NCI-H2196 (cell line): ENCODE measurements around the gene AFAP1.
A peak's percentile ranks its signal among the peaks of the same experiment; 100 is the strongest.

ENCODE experiments used
- DNase-seq: peaks from one replicate; lab custom pipeline; 2025; ENCODE audit not compliant: unreplicated experiment; lab: John Stamatoyannopoulos, UW

AFAP1 gene

DNA sequence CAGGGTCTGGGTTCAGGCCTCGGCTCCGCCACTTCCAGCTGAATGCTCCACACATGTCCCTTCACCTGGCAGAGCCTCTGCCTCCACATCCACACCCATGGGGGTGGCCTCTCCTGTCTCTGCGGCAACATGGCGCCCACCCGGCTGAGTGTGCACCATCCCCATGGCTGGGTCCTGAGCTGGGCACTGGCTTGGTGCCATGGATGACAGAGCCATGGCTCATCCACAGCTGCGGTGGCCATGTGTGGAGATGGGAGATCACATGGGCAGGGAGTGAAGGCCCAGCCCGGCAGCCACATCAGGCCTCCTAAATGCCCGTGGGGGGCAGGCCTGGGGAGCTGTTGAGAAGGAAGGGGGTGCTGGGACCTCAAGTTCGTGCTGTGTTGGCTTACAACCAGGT is 213.7 kb downstream of the AFAP1 start:
- DNase-seq = no peak

DNA sequence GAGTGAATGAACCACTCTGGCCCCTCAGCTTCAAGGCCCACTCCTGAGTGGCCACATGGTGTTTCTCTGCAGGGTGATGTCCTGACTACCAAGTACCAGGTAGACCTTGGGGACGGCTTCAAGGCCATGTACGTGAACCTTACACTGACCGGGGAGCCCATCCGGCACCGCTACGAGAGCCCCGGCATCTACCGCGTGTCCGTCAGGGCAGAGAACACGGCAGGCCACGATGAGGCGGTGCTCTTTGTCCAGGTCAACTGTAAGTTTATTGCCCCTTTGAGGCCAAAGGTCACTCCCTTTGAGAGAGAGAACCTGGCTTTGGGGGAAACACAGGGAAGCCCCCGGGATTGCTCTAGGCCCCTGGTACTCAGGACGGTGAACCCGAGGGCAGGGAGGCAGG is 216.0 kb downstream of the AFAP1 start:
- DNase-seq = no peak

DNA sequence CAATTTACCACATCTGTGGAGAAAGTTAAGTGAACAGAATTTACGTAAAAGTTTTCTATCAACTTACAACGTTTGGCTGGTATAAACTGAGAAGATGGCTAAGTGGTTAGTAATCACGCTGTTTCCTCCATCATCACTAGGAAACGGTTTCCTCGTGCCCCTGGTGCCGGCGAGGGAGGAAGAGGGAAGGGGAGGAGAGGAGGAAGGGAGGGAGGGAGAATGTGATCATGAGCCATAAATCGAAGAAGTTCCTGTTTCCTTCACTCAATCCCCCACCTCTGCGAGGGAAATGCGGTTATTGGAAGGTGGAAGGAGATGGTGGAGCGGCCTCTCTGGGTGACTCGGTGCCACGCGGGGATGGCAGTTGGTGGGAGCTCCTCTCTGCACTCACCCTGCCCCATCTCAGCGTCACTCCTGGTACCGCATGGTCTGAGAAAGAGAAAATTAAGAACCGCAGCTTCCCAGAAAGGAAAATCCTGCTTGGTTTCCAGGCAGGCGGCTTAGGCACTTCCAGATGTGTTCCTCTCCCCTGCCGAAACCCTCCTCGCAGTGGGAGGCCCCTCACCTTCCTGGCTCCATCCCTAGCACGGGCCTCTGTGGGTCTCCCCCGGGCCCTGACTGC is 216.8 kb downstream of the AFAP1 start:
- no peak for DNase-seq

DNA sequence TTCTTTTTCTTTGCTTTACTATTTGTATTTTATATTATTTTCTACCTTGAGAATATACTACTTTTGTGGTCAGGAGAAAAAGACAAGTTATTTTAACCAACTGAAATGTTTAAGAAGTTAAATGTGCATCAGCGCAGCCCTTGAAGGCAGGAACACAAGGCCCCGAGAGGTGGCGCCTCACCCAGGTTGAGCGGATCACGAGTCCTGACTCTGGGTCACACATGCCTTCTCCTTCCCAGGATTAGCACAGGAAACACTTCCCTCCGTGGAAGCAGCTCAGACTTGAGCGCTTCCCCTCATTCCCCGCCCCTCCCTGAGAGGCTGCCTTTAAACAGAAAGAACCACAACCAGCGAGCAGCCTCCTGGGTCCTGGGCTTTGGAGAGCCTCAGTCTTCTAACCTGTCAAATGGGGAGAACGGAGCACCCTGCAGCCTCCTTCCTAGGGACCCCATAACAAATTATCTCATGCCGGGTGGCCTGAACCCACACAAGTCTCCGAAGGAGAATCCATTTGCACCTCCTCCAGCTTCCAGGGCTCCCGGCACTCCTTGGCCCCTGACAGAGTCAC is 217.6 kb downstream of the AFAP1 start:
- no peak for DNase-seq

DNA sequence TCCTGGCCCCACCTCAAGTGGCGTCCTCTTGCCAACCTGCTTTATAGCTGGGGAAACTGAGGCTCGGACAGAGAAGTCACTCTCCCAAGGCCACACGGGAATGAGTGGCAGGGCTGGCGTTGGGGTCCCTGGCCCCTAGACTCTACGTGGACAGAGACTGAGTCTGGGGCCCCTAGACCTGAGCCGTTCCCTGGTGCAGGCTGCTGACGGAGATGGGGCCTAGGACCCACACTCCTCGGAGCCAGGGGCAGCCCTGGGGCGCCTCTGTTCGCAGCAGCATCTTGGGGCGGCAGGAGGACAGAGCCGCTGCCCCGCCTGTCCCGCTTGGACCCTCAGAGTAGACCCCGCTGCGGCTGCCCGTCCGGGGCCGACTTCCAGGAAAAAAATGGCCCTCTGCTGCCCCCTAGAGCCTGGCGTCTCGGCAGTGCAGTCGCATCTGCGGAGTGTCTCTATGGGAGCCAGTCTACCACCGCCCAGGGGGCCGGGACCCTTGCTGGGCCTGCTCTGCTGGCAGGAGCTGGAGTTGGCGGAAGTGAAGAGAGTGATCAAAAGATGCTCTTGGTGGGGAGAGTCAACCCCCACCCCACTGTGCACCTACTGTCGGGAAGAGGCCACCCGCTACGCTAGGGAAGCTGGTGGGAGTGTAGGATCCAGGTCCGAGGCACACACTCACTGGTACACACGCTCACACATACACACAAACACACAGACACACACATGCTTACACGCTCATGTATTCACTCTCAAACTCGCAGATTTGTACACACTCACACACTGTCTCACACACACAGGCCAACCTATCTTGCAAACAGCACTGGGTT is 220.1 kb downstream of the AFAP1 start:
- peak; percentile 51 for DNase-seq

DNA sequence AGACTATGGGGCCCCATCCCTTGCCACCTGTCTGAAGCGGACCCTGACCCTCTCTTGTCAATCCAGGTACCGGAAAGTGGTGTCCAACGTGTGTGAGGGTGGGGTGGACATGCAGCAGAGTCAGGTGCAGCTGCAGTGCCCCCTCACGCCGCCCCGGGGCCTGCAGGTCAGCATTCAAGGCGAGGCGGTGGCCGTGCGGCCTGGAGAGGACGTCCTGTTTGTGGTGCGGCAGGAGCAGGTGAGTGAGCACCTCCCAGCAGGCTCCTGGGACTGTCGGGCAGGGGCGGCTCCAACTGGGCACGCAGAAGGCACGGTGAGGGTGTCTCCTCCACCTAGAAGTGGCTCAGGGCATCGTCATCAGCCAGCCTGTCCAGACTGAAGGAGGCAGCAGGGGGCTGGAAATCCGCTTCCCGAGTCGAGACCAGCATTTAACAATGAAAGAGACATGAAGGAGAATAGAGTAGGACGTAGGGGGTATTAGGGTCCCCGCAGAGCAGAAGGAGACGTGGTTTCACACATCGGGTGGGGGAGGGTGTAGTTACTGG is 221.6 kb downstream of the AFAP1 start:
- DNase-seq = no peak

DNA sequence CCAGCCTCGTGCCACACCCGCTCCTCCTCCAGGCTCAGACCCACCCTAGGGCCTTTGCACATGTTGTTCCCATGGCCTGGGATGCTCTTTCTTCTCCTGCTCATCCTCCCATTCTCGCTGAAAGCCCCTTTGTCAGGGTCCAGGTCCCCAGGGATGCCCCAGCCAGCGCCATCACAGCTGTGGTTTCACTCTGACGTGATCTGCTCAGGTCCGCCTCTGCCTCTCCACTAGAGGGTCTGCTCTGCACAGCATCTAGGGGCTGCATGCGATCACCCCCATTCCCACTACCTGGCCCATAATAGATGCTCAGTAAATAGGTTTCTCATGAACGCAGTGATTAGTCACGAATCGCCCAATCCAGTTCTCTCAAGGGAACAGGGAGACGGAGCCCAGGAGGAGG is 222.5 kb downstream of the AFAP1 start:
- DNase-seq = no peak

DNA sequence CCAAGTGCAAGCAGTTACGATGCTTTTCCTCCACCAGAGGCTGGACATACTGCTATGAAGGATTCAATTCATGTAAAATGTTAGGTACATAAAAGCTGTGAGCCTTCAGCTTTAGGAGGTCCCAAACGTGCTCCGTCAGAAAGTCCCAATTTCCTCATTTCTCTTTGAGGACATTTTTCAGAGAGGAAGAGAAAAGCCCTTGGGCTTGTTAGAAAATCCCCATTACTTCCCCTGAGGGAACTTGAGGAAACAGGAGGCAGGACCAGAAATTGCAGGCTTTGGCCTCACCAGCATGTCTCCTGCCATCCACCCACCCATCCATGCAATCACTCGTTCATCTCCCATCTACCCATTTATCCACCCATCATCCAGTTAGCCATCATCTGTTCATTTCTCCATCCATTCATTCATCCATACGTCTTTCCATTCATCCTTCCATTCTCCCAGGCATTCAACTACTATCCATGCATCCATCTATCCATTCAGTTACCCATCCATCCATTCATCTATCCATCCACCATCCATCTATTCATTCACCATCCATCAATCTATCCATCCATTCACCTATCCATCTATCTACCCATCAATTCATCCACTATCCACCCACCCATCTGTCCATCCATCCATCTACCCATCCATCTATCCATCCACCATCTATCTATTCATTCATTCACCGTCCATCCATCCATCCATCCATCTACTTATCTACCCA is 223.5 kb downstream of the AFAP1 start:
- no peak for DNase-seq

DNA sequence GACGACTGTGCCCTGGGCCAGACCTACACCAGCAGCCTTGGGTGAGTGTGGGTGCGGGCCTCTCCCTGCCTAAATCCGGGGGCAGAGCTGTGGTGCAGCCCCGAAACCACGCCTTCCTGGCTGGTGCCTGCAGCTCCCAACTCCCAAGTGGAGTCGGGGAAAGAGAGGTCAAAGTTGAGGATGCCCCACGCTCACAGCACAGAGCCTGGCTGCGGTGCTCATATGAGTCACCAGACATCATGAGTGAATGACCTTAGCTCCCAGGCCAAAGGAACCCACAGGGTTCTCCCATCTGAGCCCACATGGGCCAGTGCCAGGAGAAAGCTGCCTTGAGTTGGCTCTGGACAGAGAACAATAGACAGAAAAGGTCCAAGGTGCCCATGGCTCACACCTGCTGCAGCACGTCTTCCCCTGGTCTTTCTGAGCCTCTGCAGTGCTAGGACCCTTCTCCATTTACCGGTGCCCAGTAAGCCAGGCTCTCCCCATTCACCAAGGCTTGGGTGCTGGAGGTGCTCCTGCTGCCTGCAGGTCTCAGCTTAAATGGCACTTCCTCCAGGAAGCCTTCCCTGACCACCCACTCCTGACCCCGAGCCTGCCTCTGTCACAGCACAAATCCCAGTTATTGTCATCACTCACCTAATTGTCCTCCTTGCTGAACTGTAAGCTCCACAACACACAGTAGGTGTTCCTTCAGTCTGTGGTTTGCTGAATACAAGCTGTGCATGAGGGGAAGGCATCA is 224.2 kb downstream of the AFAP1 start:
- DNase-seq = no peak

DNA sequence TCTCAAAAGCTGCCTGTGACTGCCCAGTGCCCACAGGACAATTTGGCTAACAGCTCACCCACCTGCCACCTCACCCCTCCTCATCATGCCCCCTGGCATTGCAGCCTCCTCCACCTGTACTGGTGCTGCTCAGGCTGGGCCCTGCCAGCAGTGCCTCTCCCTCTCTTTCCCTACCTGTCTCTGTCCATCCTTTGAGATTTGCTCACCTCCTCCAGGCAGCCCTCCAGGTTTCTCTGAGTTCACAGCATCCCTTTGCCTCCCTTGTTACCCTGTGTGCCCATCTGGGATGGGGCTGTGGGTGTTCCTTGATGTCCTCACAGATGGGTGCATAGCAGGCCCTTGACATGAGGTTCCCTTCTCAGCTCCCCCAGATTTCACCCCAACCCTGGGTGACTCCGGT is 224.9 kb downstream of the AFAP1 start:
- DNase-seq = no peak

DNA sequence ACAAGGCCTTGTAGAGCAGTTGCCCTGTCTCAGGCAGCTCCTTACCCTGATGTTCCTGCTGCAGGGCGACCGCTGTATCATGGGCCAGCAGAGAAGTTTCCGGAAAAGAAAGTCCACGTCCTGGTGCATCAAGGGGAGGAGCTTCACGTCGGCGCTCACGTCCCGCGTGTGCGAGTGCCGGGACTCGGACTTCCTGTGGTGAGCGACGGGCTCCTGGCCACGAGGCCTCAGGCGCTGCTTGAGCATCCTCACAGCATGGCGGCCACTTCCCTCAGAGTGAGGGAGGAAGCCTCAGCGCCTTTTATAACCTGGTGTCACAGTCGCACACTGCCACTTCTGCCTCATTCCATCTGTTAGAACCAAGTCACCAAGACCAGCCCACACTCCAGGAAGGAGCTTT is 225.5 kb downstream of the AFAP1 start:
- no peak for DNase-seq

DNA sequence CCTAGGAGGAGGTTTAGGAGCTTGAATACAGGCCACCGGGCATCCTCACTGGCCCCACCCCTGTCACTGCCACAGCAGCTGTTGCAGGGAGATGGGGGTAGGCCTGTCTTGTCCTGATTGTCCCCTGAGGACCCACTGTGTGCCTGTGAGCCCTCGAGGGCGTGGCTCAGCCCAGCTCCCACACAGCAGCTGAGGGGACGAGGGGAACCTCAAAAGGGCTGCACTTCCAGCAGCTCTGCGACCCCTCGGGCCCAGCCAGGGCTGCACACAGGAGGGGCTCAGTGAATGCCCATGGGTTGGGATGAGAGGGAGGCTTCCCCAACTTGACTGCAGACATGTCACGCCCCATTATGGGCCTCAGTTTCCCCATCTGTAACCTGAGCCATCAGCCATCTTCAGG is 225.9 kb downstream of the AFAP1 start:
- no peak for DNase-seq

DNA sequence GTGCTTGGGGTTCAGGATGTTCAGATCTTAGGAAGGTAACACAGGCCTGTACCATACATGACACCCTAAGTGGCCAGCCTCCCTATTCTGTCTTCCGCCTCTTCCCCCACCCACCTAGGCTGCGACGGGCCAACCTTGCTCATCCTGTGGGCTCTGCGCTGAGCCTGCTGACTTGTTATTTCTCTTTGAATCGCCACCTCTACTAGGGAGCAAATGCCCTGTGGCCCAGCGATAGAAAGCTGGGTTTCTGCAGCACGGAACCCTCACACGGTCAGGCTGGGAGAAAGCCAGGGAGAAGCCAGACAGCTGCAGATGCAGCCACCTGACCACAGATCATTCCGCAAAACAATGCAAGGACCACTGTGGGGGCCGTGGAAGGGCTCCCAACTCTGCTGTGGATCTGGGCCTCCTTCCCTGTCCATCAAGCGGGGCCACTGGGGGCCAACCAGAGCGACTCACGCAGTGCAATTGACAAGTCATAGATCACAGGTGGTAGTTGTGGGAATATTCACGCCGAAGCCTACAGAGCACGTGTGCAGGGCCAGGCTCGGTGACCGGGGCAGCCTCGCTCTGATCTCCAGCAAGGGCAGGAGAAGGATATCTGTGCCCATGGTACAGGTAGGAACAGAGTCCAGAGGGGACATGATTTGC is 227.5 kb downstream of the AFAP1 start:
- no peak for DNase-seq

DNA sequence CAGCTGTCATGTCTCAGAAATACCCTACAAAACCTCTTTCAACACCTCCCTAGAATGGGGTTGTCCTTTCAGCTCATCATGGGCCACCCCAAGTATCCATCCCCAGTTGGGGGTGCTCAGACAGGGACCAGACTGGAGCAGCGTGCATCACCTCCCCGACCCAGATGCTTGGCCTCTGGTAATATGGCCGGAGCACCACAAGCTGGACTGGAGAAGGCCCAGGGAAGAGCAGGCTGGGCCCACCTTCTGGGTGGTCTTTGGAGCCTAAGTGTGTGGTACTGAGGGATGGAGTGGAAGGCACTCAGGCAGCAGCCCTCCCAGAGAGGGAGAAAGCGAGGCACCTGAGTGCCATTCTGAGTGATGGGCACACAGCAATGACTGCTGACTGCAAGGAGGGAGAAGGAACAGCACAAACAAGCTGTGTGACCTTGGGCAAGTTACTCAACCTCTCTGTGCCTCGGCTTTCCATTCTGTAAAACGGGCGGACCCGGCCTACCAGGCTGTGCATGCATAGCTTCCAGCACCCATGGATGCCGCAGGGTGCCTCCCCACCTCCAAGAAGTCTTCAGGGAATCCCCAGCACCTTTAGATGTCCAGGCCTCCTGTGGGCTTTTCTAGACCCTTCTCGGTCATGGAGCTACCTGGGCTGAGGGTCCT is 228.2 kb downstream of the AFAP1 start:
- DNase-seq = no peak

DNA sequence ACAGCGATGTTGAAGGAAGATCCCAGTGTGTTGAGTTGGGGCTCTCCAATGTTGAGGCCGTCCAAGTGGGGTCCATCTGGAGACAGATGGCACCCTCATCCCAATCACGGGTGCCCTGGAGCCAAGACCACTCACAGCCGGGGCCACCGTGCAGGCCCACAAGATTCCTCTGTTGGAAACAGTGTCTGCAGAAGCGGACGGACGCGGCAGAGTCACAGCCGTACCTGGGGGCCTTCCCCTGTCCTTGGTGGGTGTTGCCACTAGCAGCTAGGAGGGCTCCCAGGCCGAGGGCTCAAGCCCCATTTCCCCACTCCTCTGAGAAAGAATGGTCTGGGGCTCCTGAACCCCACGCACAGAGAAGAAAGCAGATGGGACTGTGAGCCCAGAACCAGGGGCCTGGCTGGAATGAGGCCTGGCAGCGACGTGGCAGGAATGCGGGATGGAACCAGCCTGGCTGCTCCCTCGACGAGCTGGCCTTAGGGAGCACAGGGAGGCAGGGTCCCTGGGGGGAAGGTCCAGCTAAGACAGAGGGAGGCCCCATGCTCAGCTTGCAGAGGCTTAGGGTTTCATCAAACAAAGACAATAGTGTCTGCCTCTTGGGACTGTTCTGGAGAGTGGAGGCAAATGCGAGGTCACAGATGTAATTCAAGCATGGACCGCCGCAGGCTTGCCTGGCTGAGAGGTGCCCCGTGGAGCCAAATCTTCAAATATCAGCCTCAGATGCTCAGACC is 228.9 kb downstream of the AFAP1 start:
- DNase-seq = no peak

DNA sequence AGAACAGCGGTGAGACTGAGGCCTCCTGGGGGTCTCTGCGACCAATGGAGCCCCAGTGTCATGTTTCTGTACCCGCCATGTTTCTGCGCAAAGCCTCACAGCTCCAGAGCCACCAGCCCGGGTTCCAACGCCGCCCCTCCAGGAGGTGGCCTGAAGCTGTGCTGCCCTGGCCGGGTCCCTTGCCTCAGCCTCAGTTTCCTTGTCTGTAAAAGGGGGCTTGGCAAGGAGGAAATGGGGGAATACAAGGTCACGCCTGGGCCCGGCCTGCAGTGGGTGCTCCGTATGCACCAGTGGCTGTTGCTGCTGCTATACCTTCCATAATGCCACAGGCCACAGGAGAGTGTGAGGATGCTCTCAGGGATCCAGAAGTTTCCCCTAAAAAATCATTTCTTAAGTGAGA is 229.5 kb downstream of the AFAP1 start:
- DNase-seq = no peak

DNA sequence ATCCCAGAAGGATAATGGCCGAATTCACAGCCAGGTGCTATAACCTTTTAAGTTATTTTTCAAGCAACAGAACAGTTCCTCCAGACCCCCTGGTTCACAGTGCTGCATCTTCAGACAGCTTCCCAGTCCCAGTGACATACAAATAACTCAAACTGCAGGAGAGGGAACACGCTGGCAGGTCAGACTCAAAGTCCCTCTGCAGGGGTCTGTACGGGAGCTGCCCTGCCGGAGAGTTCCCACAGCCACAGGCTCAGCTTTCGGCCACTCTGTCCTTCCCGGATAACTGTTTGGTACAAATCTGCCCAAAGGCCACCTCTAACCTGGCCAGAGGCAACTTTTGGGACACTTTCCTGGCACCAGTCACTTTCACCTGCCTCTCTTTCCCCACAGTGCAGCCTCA is 230.2 kb downstream of the AFAP1 start:
- DNase-seq = no peak

DNA sequence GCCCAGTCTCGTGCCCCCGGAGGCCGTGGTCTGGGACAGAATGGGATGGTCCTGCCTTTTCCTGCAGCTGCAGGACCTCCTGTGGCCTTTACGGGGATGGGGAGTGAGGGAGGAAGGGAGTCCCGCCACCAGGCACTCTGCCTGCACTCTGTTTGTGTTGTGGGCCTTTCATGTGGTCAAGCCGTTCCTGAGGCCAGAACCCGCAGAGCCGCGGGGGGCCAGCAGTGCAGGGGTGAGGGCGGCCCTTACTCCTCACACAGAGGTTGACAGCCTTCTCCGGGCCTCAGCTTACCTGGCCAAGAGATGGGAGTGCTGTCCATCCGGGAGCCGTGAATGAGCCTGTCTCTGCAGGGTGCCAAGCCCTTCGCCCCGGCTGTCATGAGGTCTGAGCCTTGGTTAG is 230.7 kb downstream of the AFAP1 start:
- DNase-seq = no peak
